GM12801 (cell line): ENCODE data around the gene MEIS2.

Experiments used
- CTCF ChIP-seq: IDR thresholded peaks from one replicate; pipeline ENCODE4 v1.5.1; 2011; ENCODE audit warnings: control low read depth; ENCODE audit not compliant: insufficient read length; ENCODE audit errors: extremely low read depth

Gene MEIS2

GRCh38 chr15:37008205-37008604, 92.1 kb downstream of the MEIS2 start:
- TF ChIP-seq CTCF = no peak

- no peak for TF ChIP-seq CTCF
These were observed 93.0 kb downstream of the MEIS2 start for GRCh38 chr15:37007301-37007700.

- no peak for TF ChIP-seq CTCF
These were observed 95.2 kb downstream of the MEIS2 start for GRCh38 chr15:37004981-37005735.

GRCh38 chr15:37004373-37004869, 95.9 kb downstream of the MEIS2 start:
- no peak for TF ChIP-seq CTCF

- TF ChIP-seq CTCF = no peak
These were observed 98.2 kb downstream of the MEIS2 start for GRCh38 chr15:37002041-37002672.

- TF ChIP-seq CTCF = no peak
These were observed 98.9 kb downstream of the MEIS2 start for GRCh38 chr15:37001417-37001816.

- TF ChIP-seq CTCF = no peak
These were observed 100.6 kb downstream of the MEIS2 start for GRCh38 chr15:36999778-37000177.
